ENCODE measurements around the gene ACTL10.

Gene ACTL10

GRCh38 chr20:33649201-33649681, 17.5 kb upstream of the ACTL10 start:
- no peak for DNase-seq (ENCODE audit: low read depth in 2 of 2)

GRCh38 chr20:33650111-33650752, 16.5 kb upstream of the ACTL10 start:
- DNase-seq (ENCODE audit: low read depth in 2 of 2): no peak

GRCh38 chr20:33650753-33651561, 15.8 kb upstream of the ACTL10 start:
- DNase-seq (ENCODE audit: low read depth in 2 of 2): no peak

GRCh38 chr20:33651562-33652048, 15.1 kb upstream of the ACTL10 start:
- DNase-seq (ENCODE audit: low read depth in 2 of 2): no peak

- no peak for DNase-seq (ENCODE audit: low read depth in 2 of 2)
Measured at GRCh38 chr20:33653218-33653899, 13.4 kb upstream of the ACTL10 start.

- DNase-seq (ENCODE audit: low read depth in 2 of 2): no peak
Measured at GRCh38 chr20:33653900-33654596, 12.7 kb upstream of the ACTL10 start.

- DNase-seq (ENCODE audit: low read depth in 2 of 2): no peak
Measured at GRCh38 chr20:33654680-33655161, 12.0 kb upstream of the ACTL10 start.

- no peak for DNase-seq (ENCODE audit: low read depth in 2 of 2)
Measured at GRCh38 chr20:33655164-33655563, 11.6 kb upstream of the ACTL10 start.

GRCh38 chr20:33656010-33656782, 10.5 kb upstream of the ACTL10 start:
- DNase-seq (ENCODE audit: low read depth in 2 of 2): no peak

GRCh38 chr20:33656783-33657703, 9.7 kb upstream of the ACTL10 start:
- DNase-seq (ENCODE audit: low read depth in 2 of 2): no peak

GRCh38 chr20:33657704-33658095, 9.0 kb upstream of the ACTL10 start:
- no peak for DNase-seq (ENCODE audit: low read depth in 2 of 2)

GRCh38 chr20:33658510-33658909, 8.2 kb upstream of the ACTL10 start:
- no peak for DNase-seq (ENCODE audit: low read depth in 2 of 2)

GRCh38 chr20:33658929-33659328, 7.8 kb upstream of the ACTL10 start:
- no peak for DNase-seq (ENCODE audit: low read depth in 2 of 2)

GRCh38 chr20:33659341-33660034, 7.3 kb upstream of the ACTL10 start:
- no peak for DNase-seq (ENCODE audit: low read depth in 2 of 2)

- no peak for DNase-seq (ENCODE audit: low read depth in 2 of 2)
Measured at GRCh38 chr20:33660035-33660684, 6.6 kb upstream of the ACTL10 start.

GRCh38 chr20:33660685-33661058, 6.1 kb upstream of the ACTL10 start:
- DNase-seq (ENCODE audit: low read depth in 2 of 2): no peak

GRCh38 chr20:33662172-33662571, 4.6 kb upstream of the ACTL10 start, which contains the start of gene C20orf144:
Gene C20orf144, plus strand, starts transcription at chr20:33662327. Its CDS starts 19 bp downstream, at chr20:33662346.
- no peak for DNase-seq (ENCODE audit: low read depth in 2 of 2)
